Esophagus squamous epithelium (tissue), 5 donors: ENCODE measurements around the gene TMC3. TPM values are rescaled to one million over a fixed set of nuclear protein-coding genes. Genes with fewer than 3 reads are reported as not detected.
"Not testable (repeated sequence)": the region's sequence is repeated elsewhere in the genome, so short reads cannot be mapped to it uniquely, and the experiment has no call there.

Experiments
- DNase-seq: peaks from one replicate; lab custom pipeline; 2025; lab: John Stamatoyannopoulos, UW
- H3K27ac ChIP-seq, 4 donors: fragments of 200-600 bp; sonication (generic); one replicate each; pipeline ENCODE4 v1.5.1; 2016 to 2019; ENCODE audit warnings: mild to moderate bottlenecking in 1 of 4
- H3K27me3 ChIP-seq, 4 donors: fragments of 200-600 bp; sonication (generic); 1 replicate in 3 of 4; 2 replicates in 1 of 4; pipeline versions ENCODE4 v1.5.1 to v1.6.0; 2017 to 2021; ENCODE audit warnings: antibody characterized with exemption in 1 of 4
- H3K36me3 ChIP-seq, 3 donors: fragments of 200-600 bp; sonication (generic); one replicate each; pipeline ENCODE4 v1.5.1; 2016 to 2019
- H3K4me1 ChIP-seq, 3 donors: fragments of 200-600 bp; sonication (generic); one replicate each; pipeline ENCODE4 v1.5.1; 2017 to 2019
- H3K4me3 ChIP-seq, 4 donors: fragments of 200-600 bp; sonication (generic); 1 replicate in 3 of 4; 2 replicates in 1 of 4; pipeline ENCODE4 v1.5.1; 2016 to 2019; ENCODE audit warnings: mild to moderate bottlenecking in 2 of 4, moderate library complexity in 1 of 4
- H3K9me3 ChIP-seq, 3 donors: fragments of 200-600 bp; sonication (generic); one replicate each; pipeline ENCODE4 v1.5.1; 2016 to 2019
- POLR2A ChIP-seq, 4 donors: fragments of 450-650 bp; IDR thresholded peaks; one replicate each; pipeline ENCODE4 v1.6.1; 2017; ENCODE audit warnings: antibody characterized with exemption in 4 of 4, mild to moderate bottlenecking in 4 of 4, moderate library complexity in 3 of 4
- WGBS, 2 donors: methylation state at CpG; one replicate each; pipeline ENCODE4 v1.1.5; 2018; 5-methylcytosine and 5-hydroxymethylcytosine counted together
- intact Hi-C: fragments of 100-400 bp; cut with DNase I; formaldehyde crosslinking; loops from one replicate; pipeline ENCODE4 v1.15.0; 2022
- total RNA-seq, 4 donors: library from RNA; depleted of rRNA; stranded (reverse); fragments of >200 nt; gene quantifications; one replicate each; pipeline ENCODE4 v1.1.0, GENCODE V29; 2016
- TF ChIP-seq, protein P1 (sequence below), 6 experiments: fragments of 450-650 bp in 4 of 6; fragments of 200-600 bp in 2 of 6; sonication (generic) in 2 of 6; IDR thresholded peaks; one replicate each; pipeline ENCODE4 v1.5.1; 2016 to 2019; ENCODE audit warnings: antibody characterized with exemption in 6 of 6, mild to moderate bottlenecking in 4 of 6, moderate library complexity in 4 of 6
- donor health status: DM: yes; HTN: yes; CAD: no.

TMC3 gene
- not detected for total RNA-seq

DNA sequence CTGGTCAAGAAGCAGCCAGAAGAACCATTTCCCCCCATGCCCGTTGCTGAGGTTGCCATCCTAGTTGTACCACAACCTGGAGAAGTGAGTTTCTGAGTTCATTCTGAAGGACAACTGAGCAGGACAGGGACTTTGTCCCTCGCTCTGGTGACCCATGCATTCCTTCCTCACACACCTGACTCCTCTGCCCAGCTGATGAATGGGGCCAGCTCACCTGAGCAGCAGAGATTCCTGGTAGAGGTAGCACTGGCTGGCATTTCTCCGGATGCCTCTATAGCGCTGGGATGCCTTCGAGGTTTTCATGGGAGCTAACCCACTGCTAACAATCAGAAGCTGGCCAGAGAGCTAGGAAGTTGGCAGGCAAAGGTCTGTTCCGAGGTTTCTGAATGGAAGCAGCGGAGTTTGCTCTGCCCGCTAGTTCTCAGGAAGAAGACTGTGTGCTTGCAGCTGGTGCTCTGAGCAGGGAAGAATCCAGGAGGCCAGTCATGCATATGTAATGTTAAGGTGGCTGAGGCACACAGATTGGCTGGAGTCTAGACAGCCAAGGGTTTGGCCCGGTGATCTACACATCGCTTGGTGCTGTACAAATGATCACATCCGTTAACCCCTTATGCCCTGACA, at the start of gene TMC3:
TSS of gene TMC3 (minus strand) at position 439 of the 621 bp plus-strand sequence. CDS start at position 303, 136 bp downstream.
- no peak for TF ChIP-seq POLR2A (IDR thresholded peaks at IDR 0.05)
- TF ChIP-seq, protein P1, sequence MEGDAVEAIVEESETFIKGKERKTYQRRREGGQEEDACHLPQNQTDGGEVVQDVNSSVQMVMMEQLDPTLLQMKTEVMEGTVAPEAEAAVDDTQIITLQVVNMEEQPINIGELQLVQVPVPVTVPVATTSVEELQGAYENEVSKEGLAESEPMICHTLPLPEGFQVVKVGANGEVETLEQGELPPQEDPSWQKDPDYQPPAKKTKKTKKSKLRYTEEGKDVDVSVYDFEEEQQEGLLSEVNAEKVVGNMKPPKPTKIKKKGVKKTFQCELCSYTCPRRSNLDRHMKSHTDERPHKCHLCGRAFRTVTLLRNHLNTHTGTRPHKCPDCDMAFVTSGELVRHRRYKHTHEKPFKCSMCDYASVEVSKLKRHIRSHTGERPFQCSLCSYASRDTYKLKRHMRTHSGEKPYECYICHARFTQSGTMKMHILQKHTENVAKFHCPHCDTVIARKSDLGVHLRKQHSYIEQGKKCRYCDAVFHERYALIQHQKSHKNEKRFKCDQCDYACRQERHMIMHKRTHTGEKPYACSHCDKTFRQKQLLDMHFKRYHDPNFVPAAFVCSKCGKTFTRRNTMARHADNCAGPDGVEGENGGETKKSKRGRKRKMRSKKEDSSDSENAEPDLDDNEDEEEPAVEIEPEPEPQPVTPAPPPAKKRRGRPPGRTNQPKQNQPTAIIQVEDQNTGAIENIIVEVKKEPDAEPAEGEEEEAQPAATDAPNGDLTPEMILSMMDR (IDR thresholded peaks at IDR 0.05), result no peak
- WGBS, 2 donors, result 59 to 67% methylated on average over 10 to 11 of the region's 11 CpGs
- intact Hi-C loops, result no loop called here
- DNase-seq, result no peak
- Histone ChIP-seq H3K36me3 (no peaks in the 10 kb centered on the region), H3K27me3 (no peaks in the 10 kb centered on the region), H3K27ac (no peak within 1 kb of the TSS), H3K4me3 (no peak within 1 kb of the TSS), H3K4me1 (no peaks in the 10 kb centered on the region), H3K9me3 (no peaks in the 10 kb centered on the region)

- DNase-seq, result no peak
- Histone ChIP-seq H3K4me3 (no peak overlapping the region), H3K9me3 (no peaks in the 10 kb centered on the region), H3K27ac (no peak overlapping the region), H3K4me1 (no peaks in the 10 kb centered on the region), H3K36me3 (no peaks in the 10 kb centered on the region), H3K27me3 (no peaks in the 10 kb centered on the region)
- TF ChIP-seq, protein P1 (IDR thresholded peaks at IDR 0.05), result no peak
- no peak for TF ChIP-seq POLR2A (IDR thresholded peaks at IDR 0.05)
- intact Hi-C loops, result no loop called here
- WGBS, 2 donors, result 79 to 82% methylated on average over 1 of the region's 1 CpG
These were observed 47.4 kb upstream of the TMC3 start for GRCh38 chr15:81421461-81421860.

DNA sequence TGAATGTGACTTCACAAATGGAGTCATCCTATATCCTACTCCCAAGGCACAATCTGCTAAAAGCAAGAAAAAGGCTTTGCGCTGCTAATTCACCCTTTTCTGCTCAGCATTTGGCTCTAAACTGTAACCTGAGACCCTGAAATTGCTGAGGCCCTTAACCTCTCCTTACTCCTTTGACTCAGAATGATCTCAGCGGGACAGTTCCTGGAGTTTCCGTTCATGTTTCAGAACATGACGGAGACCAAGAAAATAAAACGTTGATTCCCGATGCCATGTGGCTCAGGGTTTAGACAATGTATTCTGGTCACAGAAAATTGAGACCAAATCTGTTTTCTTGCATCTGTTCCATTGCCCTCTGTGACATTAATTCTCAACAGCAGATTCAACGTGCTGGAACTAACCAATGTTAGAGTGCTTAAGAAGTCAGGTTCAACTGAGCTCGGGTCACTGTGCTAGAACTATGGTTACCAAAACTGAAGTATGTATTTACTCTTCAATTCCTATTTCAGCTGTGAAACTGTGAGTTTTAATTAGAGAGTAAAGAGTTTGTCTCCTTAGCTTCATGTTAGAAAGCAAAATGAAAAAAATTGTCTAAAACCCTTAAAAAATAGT, 45.4 kb upstream of the TMC3 start:
- Histone ChIP-seq H3K36me3 (no peaks in the 10 kb centered on the region), H3K27ac (no peak overlapping the region), H3K4me3 (no peak overlapping the region), H3K27me3 (no peaks in the 10 kb centered on the region), H3K4me1 (no peaks in the 10 kb centered on the region), H3K9me3 (no peaks in the 10 kb centered on the region)
- WGBS, 2 donors, result 48 to 49% methylated on average over 8 of the region's 8 CpGs
- intact Hi-C loops, result no loop called here
- no peak for TF ChIP-seq POLR2A (IDR thresholded peaks at IDR 0.05)
- TF ChIP-seq, protein P1 (IDR thresholded peaks at IDR 0.05), result no peak
- DNase-seq, result no peak

- Histone ChIP-seq H3K4me3 (no peak overlapping the region), H3K27ac (no peak overlapping the region), H3K4me1 (no peaks in the 10 kb centered on the region), H3K36me3 (no peaks in the 10 kb centered on the region), H3K27me3 (peaks cover 0 to 3% (median 0%) of the 10 kb centered on the region in 4 donors), H3K9me3 (no peaks in the 10 kb centered on the region)
- no peak for DNase-seq
- WGBS, 2 donors, result 59 to 61% methylated on average over 5 of the region's 5 CpGs
- intact Hi-C loops, result no loop called here
- no peak for TF ChIP-seq POLR2A (IDR thresholded peaks at IDR 0.05)
- TF ChIP-seq, protein P1 (IDR thresholded peaks at IDR 0.05), result no peak
These were observed 44.9 kb upstream of the TMC3 start for GRCh38 chr15:81418891-81419290.

GRCh38 chr15:81418444-81418843, 44.4 kb upstream of the TMC3 start:
- Histone ChIP-seq H3K9me3 (no peaks in the 10 kb centered on the region), H3K4me3 (no peak overlapping the region), H3K36me3 (no peaks in the 10 kb centered on the region), H3K27ac (no peak overlapping the region), H3K4me1 (no peaks in the 10 kb centered on the region), H3K27me3 (peaks cover 0 to 8% (median 0%) of the 10 kb centered on the region in 4 donors)
- WGBS, 2 donors, result 63 to 73% methylated on average over 7 of the region's 7 CpGs
- no peak for TF ChIP-seq POLR2A (IDR thresholded peaks at IDR 0.05)
- TF ChIP-seq, protein P1 (IDR thresholded peaks at IDR 0.05), result no peak
- intact Hi-C loops, result no loop called here
- no peak for DNase-seq

DNA sequence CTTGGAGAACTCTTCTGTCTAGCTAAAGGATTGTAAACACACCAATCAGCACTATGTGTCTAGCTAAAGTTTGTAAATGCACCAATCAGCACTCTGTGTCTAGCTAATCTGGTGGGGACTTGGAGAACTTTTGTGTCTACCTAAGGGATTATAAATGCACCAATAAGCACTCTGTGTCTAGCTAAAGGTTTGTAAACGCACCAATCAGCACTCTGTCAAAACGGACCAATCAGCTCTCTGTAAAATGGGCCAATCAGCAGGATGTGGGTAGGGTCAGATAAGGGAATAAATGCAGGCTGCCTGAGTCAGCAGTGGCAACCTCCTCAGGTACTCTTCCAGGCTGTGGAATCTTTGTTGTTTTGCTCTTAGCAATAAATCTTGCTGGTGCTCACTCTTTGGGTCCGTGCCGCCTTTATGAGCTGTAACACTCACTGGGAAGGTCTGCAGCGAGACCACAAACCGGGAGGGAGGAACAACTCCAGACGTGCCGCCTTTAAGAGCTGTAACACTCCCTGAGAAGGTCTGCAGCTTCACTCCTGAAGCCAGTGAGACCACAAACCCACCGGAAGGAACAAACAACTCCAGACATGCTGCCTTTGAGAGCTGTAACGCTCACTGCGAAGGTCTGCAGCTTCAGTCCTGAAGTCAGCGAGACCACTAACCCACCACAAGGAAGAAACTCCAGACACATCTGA, 40.4 kb upstream of the TMC3 start:
- H3K9me3 ChIP-seq, H3K4me3 ChIP-seq, intact Hi-C loops, H3K36me3 ChIP-seq, DNase-seq, H3K27ac ChIP-seq: not testable (repeated sequence)
- 80 to 86% methylated on average over 5 to 10 of the region's 12 CpGs for WGBS, 2 donors
- H3K4me1 ChIP-seq, result peaks cover 0 to 13% (median 10%) of the 10 kb centered on the region in 3 donors
- peaks cover 0 to 18% (median under 1%) of the 10 kb centered on the region in 4 donors for H3K27me3 ChIP-seq
